CD4-positive, alpha-beta memory T cell (primary cell): ENCODE data around the gene SEC62. TPM values are rescaled to one million over a fixed set of nuclear protein-coding genes. Genes with fewer than 3 reads are reported as not detected.

ENCODE experiments used
- polyA plus RNA-seq, 2 donors: library from polyadenylated mRNA; unstranded; fragments of 300-500 nt; fragmentation: Illumina TruSeq; gene quantifications; one replicate each; pipeline ENCODE4 v1.2.3, GENCODE V29; 2021
- total RNA-seq, 2 experiments: library from RNA; stranded (reverse); gene quantifications; one replicate each; pipeline ENCODE4 v1.2.3, GENCODE V29; 2021

SEC62 gene
- total and polyA plus RNA-seq, 4 experiments from 2014 or later, result 127 to 180 (median 144) TPM

Other genes starting within 250 kb of the SEC62 start
- gene TERC, start 201.7 kb upstream of the SEC62 start, total RNA-seq, result 10 to 100 TPM; 15.6 to 15.7 TPM
- gene TERC, start 201.7 kb upstream of the SEC62 start, polyA plus RNA-seq, result under 1 TPM in 1 of 2 donors, not detected in 1; 0.53 TPM
- under 1 TPM in 1 of 2 experiments, not detected in 1; 0.17 TPM for gene ACTRT3, start 197.2 kb upstream of the SEC62 start, total RNA-seq
- under 1 TPM in 1 of 2 donors, not detected in 1; 0.09 TPM for gene ACTRT3, start 197.2 kb upstream of the SEC62 start, polyA plus RNA-seq
- 10 to 100 TPM; 21.1 to 23.0 TPM for gene MYNN, start 193.4 kb upstream of the SEC62 start, total RNA-seq
- gene MYNN, start 193.4 kb upstream of the SEC62 start, polyA plus RNA-seq, result 10 to 100 TPM; 11.6 to 15.9 TPM
- gene LRRIQ4, start 153.9 kb upstream of the SEC62 start, total RNA-seq, result not detected
- gene LRRIQ4, start 153.9 kb upstream of the SEC62 start, polyA plus RNA-seq, result not detected
- under 1 TPM; 0.33 to 0.47 TPM for gene LRRC34, start 153.9 kb upstream of the SEC62 start, total RNA-seq
- under 1 TPM; 0.38 to 0.98 TPM for gene LRRC34, start 153.9 kb upstream of the SEC62 start, polyA plus RNA-seq
- not detected for gene LRRC31, start 96.9 kb upstream of the SEC62 start, total RNA-seq
- gene LRRC31, start 96.9 kb upstream of the SEC62 start, polyA plus RNA-seq, result not detected
- not detected for gene SAMD7, start 55.2 kb upstream of the SEC62 start, total RNA-seq
- gene SAMD7, start 55.2 kb upstream of the SEC62 start, polyA plus RNA-seq, result not detected
- gene GPR160, start 71.2 kb downstream of the SEC62 start, total RNA-seq, result 10 to 100 TPM; 13.1 to 14.9 TPM
- 10 to 100 TPM in 1 of 2 donors, 1 to 10 TPM in 1; 8.1 to 11.7 TPM for gene GPR160, start 71.2 kb downstream of the SEC62 start, polyA plus RNA-seq
- gene PHC3, start 214.9 kb downstream of the SEC62 start, total RNA-seq, result 100 to 1,000 TPM; 168 to 173 TPM
- 10 to 100 TPM; 29.2 to 64.6 TPM for gene PHC3, start 214.9 kb downstream of the SEC62 start, polyA plus RNA-seq